Caco-2 (cell line): Measurements from ENCODE around the gene PTPN9. TPM values are rescaled to one million over a fixed set of nuclear protein-coding genes. Genes with fewer than 3 reads are reported as not detected.
A peak's percentile ranks its signal among the peaks of the same experiment; 100 is the strongest.
"Not testable (repeated sequence)": the region's sequence is repeated elsewhere in the genome, so short reads cannot be mapped to it uniquely, and the experiment has no call there.

Source experiments
- BruUV-seq: library from RNA; stranded (reverse); fragments of 400-500 nt; replicated peaks from 2 replicates; lab custom pipeline; 2021; lab: Mats Ljungman, UMichigan
- CTCF ChIA-PET: fragments of 300-600 bp; sonication (Branson Sonifier 250); formaldehyde crosslinking; loops from one replicate; lab custom pipeline; 2022; ENCODE audit warnings: antibody characterized with exemption; lab: Charles Lee
- POLR2A ChIA-PET: fragments of 300-600 bp; sonication (Branson Sonifier 250); formaldehyde crosslinking; loops from one replicate; lab custom pipeline; 2022; ENCODE audit warnings: antibody characterized with exemption; lab: Charles Lee
- DNase-seq, 2 experiments: peaks; one replicate each; pipeline versions ENCODE4 v3.0.0 to v3.0.0-alpha.2; 2020 to 2022
- H3K27me3 ChIP-seq: replicated peaks from 2 replicates; pipeline ENCODE4 v1.6.0; 2011; ENCODE audit warnings: low read length; ENCODE audit not compliant: control insufficient read depth, insufficient read depth
- H3K36me3 ChIP-seq: 2 replicates; pipeline ENCODE4 v1.5.1; 2011; ENCODE audit warnings: low read length; ENCODE audit not compliant: control insufficient read depth, insufficient read depth
- H3K4me1 ChIP-seq: fragments of 250-450 bp; sonication (Bioruptor Pico); 2 replicates; pipeline ENCODE4 v1.5.1; 2020; ENCODE audit warnings: mild to moderate bottlenecking
- H3K4me3 ChIP-seq: 2 replicates; pipeline ENCODE4 v1.5.1; 2011; ENCODE audit warnings: low read depth, mild to moderate bottlenecking, control low read depth, low read length
- H3K9me3 ChIP-seq: fragments of 250-450 bp; sonication (Bioruptor Pico); 2 replicates; pipeline ENCODE4 v1.5.1; 2020; ENCODE audit warnings: mild to moderate bottlenecking, moderate library complexity
- H3K27ac Mint-ChIP-seq: one replicate; pipeline ENCODE4 v1.8.0; 2022; ENCODE audit warnings: mixed read lengths; ENCODE audit not compliant: unreplicated experiment
- H3K27me3 Mint-ChIP-seq: one replicate; pipeline ENCODE4 v1.8.0; 2022; ENCODE audit warnings: mixed read lengths; ENCODE audit not compliant: insufficient read depth, unreplicated experiment
- H3K36me3 Mint-ChIP-seq: one replicate; pipeline ENCODE4 v1.8.0; 2022; ENCODE audit warnings: mild to moderate bottlenecking, mixed read lengths; ENCODE audit not compliant: insufficient read depth, unreplicated experiment
- H3K4me1 Mint-ChIP-seq: one replicate; pipeline ENCODE4 v1.8.0; 2022; ENCODE audit warnings: low read depth, mixed read lengths; ENCODE audit not compliant: unreplicated experiment
- H3K4me3 Mint-ChIP-seq: one replicate; pipeline ENCODE4 v1.8.0; 2022; ENCODE audit warnings: mild to moderate bottlenecking, moderate library complexity, mixed read lengths; ENCODE audit not compliant: unreplicated experiment
- H3K9me3 Mint-ChIP-seq: one replicate; pipeline ENCODE4 v1.8.0; 2022; ENCODE audit warnings: mixed read lengths; ENCODE audit not compliant: unreplicated experiment
- CTCF ChIP-seq, 2 experiments: fragments of 200-600 bp in 1 of 2; IDR thresholded peaks; 1 replicate in 1 of 2; 2 replicates in 1 of 2; pipeline versions ENCODE4 v1.5.1 to v1.8.0; 2011 to 2022; ENCODE audit warnings: antibody characterized with exemption in 1 of 2, control low read depth in 1 of 2, inconsistent platforms in 1 of 2, low read depth in 1 of 2, low read length in 1 of 2, mild to moderate bottlenecking in 1 of 2, moderate library complexity in 1 of 2; ENCODE audit not compliant: insufficient read depth in 1 of 2, severe bottlenecking in 1 of 2, unreplicated experiment in 1 of 2
- intact Hi-C: fragments of 100-400 bp; cut with micrococcal nuclease; formaldehyde crosslinking; loops from one replicate; pipeline ENCODE4 v1.10.0; 2022; ENCODE audit not compliant: unreplicated experiment
- total RNA-seq: library from RNA; stranded (reverse); gene quantifications from 2 replicates; pipeline ENCODE4 v1.2.3, GENCODE V29; 2022

Gene PTPN9
- total RNA-seq, 1 experiment from 2014 or later, result 27.7 TPM

DNA sequence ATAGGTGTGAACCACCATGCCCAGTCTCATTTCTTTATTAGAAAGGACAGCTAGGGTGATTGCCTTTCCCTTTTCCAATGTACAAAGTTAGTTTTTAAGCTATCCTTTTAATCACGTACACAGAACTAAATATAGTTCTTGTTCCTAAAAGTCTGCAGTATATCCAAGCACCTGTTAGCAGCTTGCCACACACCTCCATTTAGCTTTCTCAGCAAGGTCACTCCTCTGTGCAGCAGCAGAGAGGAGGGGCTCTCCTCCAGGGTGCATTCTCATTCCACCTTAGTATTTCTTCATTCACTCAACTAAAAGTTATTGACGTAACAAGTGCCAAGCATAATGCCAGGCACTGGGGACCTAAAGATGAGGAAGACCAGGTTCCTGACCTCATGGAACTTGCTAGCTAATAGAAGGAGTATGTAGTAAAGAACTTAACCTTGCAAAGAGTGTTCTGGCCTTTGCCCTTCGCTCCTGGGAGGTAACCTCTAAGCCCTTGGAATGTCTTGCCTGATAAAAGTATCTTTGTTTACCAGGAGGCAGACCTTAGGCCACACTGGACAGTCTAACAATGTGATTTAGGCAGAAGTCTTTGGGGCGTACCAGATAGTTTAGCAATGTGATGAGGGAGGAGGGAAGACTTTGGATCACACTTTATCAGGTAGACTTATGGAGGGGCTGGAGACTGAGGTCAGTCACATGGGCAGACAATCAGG, 12.7 kb upstream of the PTPN9 start:
- no peaks in the 10 kb centered on the region for H3K36me3 ChIP-seq
- Mint-ChIP-seq H3K27me3 (no peaks in the 10 kb centered on the region), H3K4me1 (peaks cover 13% of the 10 kb centered on the region), H3K4me3 (peak overlapping the region; percentile 6), H3K27ac (peak overlapping the region; percentile 74), H3K36me3 (peaks cover 3% of the 10 kb centered on the region), H3K9me3 (no peaks in the 10 kb centered on the region)
- peak; percentile 61 to 67 for DNase-seq
- TF ChIP-seq CTCF (IDR thresholded peaks at IDR 0.05; ENCODE audit: insufficient read depth in 1 of 2, low read depth in 1 of 2, low read length in 1 of 2, severe bottlenecking in 1 of 2, unreplicated experiment in 1 of 2), result no peak
- CTCF ChIA-PET, result interaction anchor here (0.6 to 1.2 kb wide), 3 partner anchors 13 to 138 kb away, joined by 3 to 4 read pairs (median 4); partner anchors contain the start of genes PTPN9 and SNUPN
- no peak overlapping the region for H3K4me3 ChIP-seq
- POLR2A ChIA-PET, result interaction anchor here (1.0 kb wide), 1 partner anchor 48 kb away, joined by 4 read pairs; the partner anchor contains the start of gene IMP3
- intact Hi-C loops, result no loop called here
- H3K27me3 ChIP-seq, result no peaks in the 10 kb centered on the region
- H3K4me1 ChIP-seq, result peaks cover 13% of the 10 kb centered on the region
- H3K9me3 ChIP-seq, result no peaks in the 10 kb centered on the region
- BruUV-seq, result no TSS peak

DNA sequence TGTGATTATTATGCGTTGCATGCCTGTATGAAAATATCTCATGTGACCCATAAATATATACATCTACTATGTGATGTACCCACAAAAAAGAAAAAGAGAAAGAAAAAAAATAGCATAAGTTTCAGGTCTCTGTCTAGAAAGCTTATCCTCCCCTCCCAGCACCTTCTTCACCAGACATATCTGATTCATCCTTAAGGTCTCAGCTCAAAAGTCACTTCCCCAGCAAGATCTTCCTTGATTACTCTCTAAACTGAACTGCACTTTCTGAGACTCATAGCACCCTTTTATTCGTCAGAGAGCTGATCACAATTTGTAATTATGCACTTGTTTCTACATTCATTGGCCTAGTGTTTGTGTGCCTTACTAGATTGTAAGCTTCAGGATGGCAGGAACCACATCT, 11.1 kb upstream of the PTPN9 start:
- CTCF ChIA-PET, result no interaction called here
- POLR2A ChIA-PET, result no interaction called here
- peaks cover 10% of the 10 kb centered on the region for H3K4me1 Mint-ChIP-seq
- BruUV-seq, result no TSS peak
- TF ChIP-seq CTCF (IDR thresholded peaks at IDR 0.05; ENCODE audit: insufficient read depth in 1 of 2, low read depth in 1 of 2, low read length in 1 of 2, severe bottlenecking in 1 of 2, unreplicated experiment in 1 of 2), result no peak
- Histone ChIP-seq H3K4me3 (no peak overlapping the region), H3K27me3 (no peaks in the 10 kb centered on the region), H3K36me3 (no peaks in the 10 kb centered on the region), H3K4me1 (peaks cover 12% of the 10 kb centered on the region), H3K9me3 (no peaks in the 10 kb centered on the region)
- no peak overlapping the region for H3K4me3 Mint-ChIP-seq
- no peak overlapping the region for H3K27ac Mint-ChIP-seq
- no peaks in the 10 kb centered on the region for H3K27me3 Mint-ChIP-seq
- no peak for DNase-seq
- peaks cover 4% of the 10 kb centered on the region for H3K36me3 Mint-ChIP-seq
- intact Hi-C loops, result no loop called here
- no peaks in the 10 kb centered on the region for H3K9me3 Mint-ChIP-seq

DNA sequence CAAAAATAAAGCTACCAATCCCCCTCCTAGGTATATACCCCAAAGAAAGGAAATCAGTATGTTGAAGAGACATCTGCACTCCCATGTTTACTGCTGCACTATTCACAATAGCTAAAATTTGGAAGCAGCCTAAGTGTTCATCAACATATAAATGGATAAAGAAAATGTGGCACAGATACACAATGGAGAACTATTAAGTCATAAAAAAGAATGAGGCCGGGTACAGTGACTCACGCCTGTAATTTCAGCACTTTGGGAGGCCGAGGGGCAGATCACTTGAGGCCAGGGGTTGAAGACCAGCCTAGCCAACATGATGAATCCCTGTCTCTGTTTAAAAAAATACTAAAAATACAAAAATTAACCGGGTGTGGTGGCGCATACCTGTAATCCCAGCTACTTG, 10.0 kb upstream of the PTPN9 start:
- peaks cover 4% of the 10 kb centered on the region for H3K36me3 Mint-ChIP-seq
- H3K27me3 Mint-ChIP-seq, result no peaks in the 10 kb centered on the region
- Histone ChIP-seq H3K9me3 (no peaks in the 10 kb centered on the region), H3K27me3 (no peaks in the 10 kb centered on the region), H3K36me3 (no peaks in the 10 kb centered on the region), H3K4me1 (peaks cover 12% of the 10 kb centered on the region), H3K4me3 (no peak overlapping the region)
- POLR2A ChIA-PET, result no interaction called here
- no peak overlapping the region for H3K4me3 Mint-ChIP-seq
- BruUV-seq, result no TSS peak
- H3K9me3 Mint-ChIP-seq, result no peaks in the 10 kb centered on the region
- H3K27ac Mint-ChIP-seq, result no peak overlapping the region
- H3K4me1 Mint-ChIP-seq, result peaks cover 10% of the 10 kb centered on the region
- CTCF ChIA-PET, result no interaction called here
- no peak for DNase-seq
- TF ChIP-seq CTCF (IDR thresholded peaks at IDR 0.05; ENCODE audit: insufficient read depth in 1 of 2, low read depth in 1 of 2, low read length in 1 of 2, severe bottlenecking in 1 of 2, unreplicated experiment in 1 of 2), result no peak
- intact Hi-C loops, result no loop called here

- H3K9me3 Mint-ChIP-seq, H3K4me3 Mint-ChIP-seq, H3K36me3 ChIP-seq, intact Hi-C loops, H3K27me3 ChIP-seq, H3K27ac Mint-ChIP-seq, BruUV-seq, H3K4me3 ChIP-seq, POLR2A ChIA-PET, CTCF ChIA-PET, DNase-seq, H3K36me3 Mint-ChIP-seq, H3K9me3 ChIP-seq, H3K4me1 Mint-ChIP-seq, H3K27me3 Mint-ChIP-seq, H3K4me1 ChIP-seq: not testable (repeated sequence)
Observed at GRCh38 chr15:75586422-75586821, 7.3 kb upstream of the PTPN9 start.
